ENCODE data around the gene TMEM234.

The TMEM234 gene

GRCh38 chr1:32241001-32241763 lies 19.0 kb upstream of the TMEM234 start:
- H3K36me3 ChIP-seq (ENCODE audit: control insufficient read depth in 1 of 2, insufficient read depth in 2 of 2, low read depth in 1 of 2, low read length in 2 of 2), result peaks cover 3% of the 10 kb centered on the region in 2 experiments
- no peaks in the 10 kb centered on the region for H3K27me3 ChIP-seq (ENCODE audit: control insufficient read depth in 1 of 2, insufficient read depth in 1 of 2, low read length in 2 of 2)
- H2BK12ac ChIP-seq (ENCODE audit: low read length in 2 of 2), result peak overlapping the region in 1 of 2 experiments; percentile 34
- no peaks in the 10 kb centered on the region for H3K9me3 ChIP-seq (ENCODE audit: control insufficient read depth, low read length)
- H4K8ac ChIP-seq (ENCODE audit: low read length), result peak overlapping the region; percentile 21
- H4K91ac ChIP-seq (ENCODE audit: low read length), result peak overlapping the region; percentile 23
- peak; percentile 82 for DNase-seq
- no peak overlapping the region for H3K27ac ChIP-seq (ENCODE audit: low read length, poor library complexity, severe bottlenecking)
- peak overlapping the region; percentile 52 to 77 for H3K4ac ChIP-seq (ENCODE audit: low read depth in 1 of 2, low read length in 2 of 2)
- H2BK5ac ChIP-seq (ENCODE audit: low read depth, low read length, poor library complexity, severe bottlenecking), result no peak overlapping the region
- no peaks in the 10 kb centered on the region for H3K79me1 ChIP-seq (replicated peaks; ENCODE audit: low read length, poor library complexity, severe bottlenecking)
- peak overlapping the region in 1 of 2 experiments; percentile 26 for H3K14ac ChIP-seq (ENCODE audit: low read length in 2 of 2)
- peak overlapping the region; percentile 19 for H2BK120ac ChIP-seq (ENCODE audit: low read depth, low read length)
- under 1% methylated on average over 47 of the region's 55 CpGs for WGBS
- peaks cover 22% of the 10 kb centered on the region for H3K4me1 ChIP-seq (ENCODE audit: control insufficient read depth, insufficient read depth, low read depth, low read length)
- peak overlapping the region; percentile 66 for H2AFZ ChIP-seq (ENCODE audit: low read depth, low read length)
- H3K4me3 ChIP-seq (ENCODE audit: insufficient read depth in 1 of 2, low read depth in 1 of 2, low read length in 2 of 2), result peak overlapping the region; percentile 59 to 93
- H3K9ac ChIP-seq (ENCODE audit: low read length), result peak overlapping the region; percentile 90
- peak overlapping the region; percentile 26 to 73 for H3K18ac ChIP-seq (ENCODE audit: low read depth in 1 of 2, low read length in 2 of 2)
- H2BK15ac ChIP-seq (ENCODE audit: low read depth, poor library complexity, severe bottlenecking), result no peak overlapping the region
- H2AK5ac ChIP-seq (ENCODE audit: low read length, severe bottlenecking), result no peak overlapping the region
- peak overlapping the region; percentile 81 for H3K4me2 ChIP-seq (ENCODE audit: low read length, poor library complexity, severe bottlenecking)
- H3K23ac ChIP-seq (ENCODE audit: low read length in 2 of 2), result peak overlapping the region in 1 of 2 experiments; percentile 47

GRCh38 chr1:32240140-32240951 lies 18.2 kb upstream of the TMEM234 start:
- Histone ChIP-seq H4K91ac (ENCODE audit: low read length) (peak overlapping the region; percentile 0), H2BK120ac (ENCODE audit: low read depth, low read length) (peak overlapping the region; percentile 19), H4K8ac (ENCODE audit: low read length) (peak overlapping the region; percentile 41), H3K9me3 (ENCODE audit: control insufficient read depth, low read length) (no peaks in the 10 kb centered on the region), H2BK15ac (ENCODE audit: low read depth, poor library complexity, severe bottlenecking) (peak overlapping the region; percentile 60), H3K4ac (ENCODE audit: low read depth in 1 of 2, low read length in 2 of 2) (peak overlapping the region; percentile 52 to 77), H2BK12ac (ENCODE audit: low read length in 2 of 2) (peak overlapping the region in 1 of 2 experiments; percentile 71), H2AK5ac (ENCODE audit: low read length, severe bottlenecking) (no peak overlapping the region), H3K4me1 (ENCODE audit: control insufficient read depth, insufficient read depth, low read depth, low read length) (peaks cover 22% of the 10 kb centered on the region), H3K14ac (ENCODE audit: low read length in 2 of 2) (peak overlapping the region in 1 of 2 experiments; percentile 62), H3K18ac (ENCODE audit: low read depth in 1 of 2, low read length in 2 of 2) (peak overlapping the region; percentile 26 to 83), H3K27me3 (ENCODE audit: control insufficient read depth in 1 of 2, insufficient read depth in 1 of 2, low read length in 2 of 2) (no peaks in the 10 kb centered on the region), H3K4me3 (ENCODE audit: insufficient read depth in 1 of 2, low read depth in 1 of 2, low read length in 2 of 2) (peak overlapping the region; percentile 59 to 93), H2BK5ac (ENCODE audit: low read depth, low read length, poor library complexity, severe bottlenecking) (no peak overlapping the region), H3K36me3 (ENCODE audit: control insufficient read depth in 1 of 2, insufficient read depth in 2 of 2, low read depth in 1 of 2, low read length in 2 of 2) (peaks cover 3 to 6% of the 10 kb centered on the region in 2 experiments), H3K4me2 (ENCODE audit: low read length, poor library complexity, severe bottlenecking) (peak overlapping the region; percentile 81), H3K9ac (ENCODE audit: low read length) (peak overlapping the region; percentile 90), H3K27ac (ENCODE audit: low read length, poor library complexity, severe bottlenecking) (no peak overlapping the region), H2AFZ (ENCODE audit: low read depth, low read length) (peak overlapping the region; percentile 66), H3K79me1 (replicated peaks; ENCODE audit: low read length, poor library complexity, severe bottlenecking) (no peaks in the 10 kb centered on the region), H3K23ac (ENCODE audit: low read length in 2 of 2) (peak overlapping the region in 1 of 2 experiments; percentile 96)
- 2% methylated on average over 61 of the region's 62 CpGs for WGBS
- DNase-seq, result peak; percentile 68

GRCh38 chr1:32239790-32240139 lies 17.6 kb upstream of the TMEM234 start:
- Histone ChIP-seq H2BK12ac (ENCODE audit: low read length in 2 of 2) (peak overlapping the region in 1 of 2 experiments; percentile 71), H3K23ac (ENCODE audit: low read length in 2 of 2) (peak overlapping the region in 1 of 2 experiments; percentile 96), H3K4me3 (ENCODE audit: insufficient read depth in 1 of 2, low read depth in 1 of 2, low read length in 2 of 2) (peak overlapping the region; percentile 59 to 93), H3K27me3 (ENCODE audit: control insufficient read depth in 1 of 2, insufficient read depth in 1 of 2, low read length in 2 of 2) (no peaks in the 10 kb centered on the region), H3K27ac (ENCODE audit: low read length, poor library complexity, severe bottlenecking) (no peak overlapping the region), H3K9ac (ENCODE audit: low read length) (peak overlapping the region; percentile 90), H3K4me1 (ENCODE audit: control insufficient read depth, insufficient read depth, low read depth, low read length) (peaks cover 22% of the 10 kb centered on the region), H2BK120ac (ENCODE audit: low read depth, low read length) (no peak overlapping the region), H3K4ac (ENCODE audit: low read depth in 1 of 2, low read length in 2 of 2) (peak overlapping the region; percentile 42 to 68), H4K91ac (ENCODE audit: low read length) (peak overlapping the region; percentile 0), H2BK15ac (ENCODE audit: low read depth, poor library complexity, severe bottlenecking) (peak overlapping the region; percentile 60), H2AK5ac (ENCODE audit: low read length, severe bottlenecking) (no peak overlapping the region), H3K9me3 (ENCODE audit: control insufficient read depth, low read length) (no peaks in the 10 kb centered on the region), H3K18ac (ENCODE audit: low read depth in 1 of 2, low read length in 2 of 2) (peak overlapping the region; percentile 6 to 83), H3K14ac (ENCODE audit: low read length in 2 of 2) (peak overlapping the region in 1 of 2 experiments; percentile 62), H2BK5ac (ENCODE audit: low read depth, low read length, poor library complexity, severe bottlenecking) (no peak overlapping the region), H3K79me1 (replicated peaks; ENCODE audit: low read length, poor library complexity, severe bottlenecking) (no peaks in the 10 kb centered on the region), H4K8ac (ENCODE audit: low read length) (peak overlapping the region; percentile 41), H2AFZ (ENCODE audit: low read depth, low read length) (peak overlapping the region; percentile 49), H3K4me2 (ENCODE audit: low read length, poor library complexity, severe bottlenecking) (peak overlapping the region; percentile 81), H3K36me3 (ENCODE audit: control insufficient read depth in 1 of 2, insufficient read depth in 2 of 2, low read depth in 1 of 2, low read length in 2 of 2) (peaks cover 5 to 12% of the 10 kb centered on the region in 2 experiments)
- no peak for DNase-seq
- WGBS, result 32% methylated on average over 19 of the region's 20 CpGs

GRCh38 chr1:32239337-32239736 lies 17.2 kb upstream of the TMEM234 start:
- Histone ChIP-seq H2BK120ac (ENCODE audit: low read depth, low read length) (no peak overlapping the region), H4K91ac (ENCODE audit: low read length) (no peak overlapping the region), H3K23ac (ENCODE audit: low read length in 2 of 2) (no peak overlapping the region), H3K79me1 (replicated peaks; ENCODE audit: low read length, poor library complexity, severe bottlenecking) (no peaks in the 10 kb centered on the region), H3K4me1 (ENCODE audit: control insufficient read depth, insufficient read depth, low read depth, low read length) (peaks cover 22% of the 10 kb centered on the region), H2BK5ac (ENCODE audit: low read depth, low read length, poor library complexity, severe bottlenecking) (no peak overlapping the region), H2BK15ac (ENCODE audit: low read depth, poor library complexity, severe bottlenecking) (no peak overlapping the region), H3K4me3 (ENCODE audit: insufficient read depth in 1 of 2, low read depth in 1 of 2, low read length in 2 of 2) (no peak overlapping the region), H3K27me3 (ENCODE audit: control insufficient read depth in 1 of 2, insufficient read depth in 1 of 2, low read length in 2 of 2) (no peaks in the 10 kb centered on the region), H2AFZ (ENCODE audit: low read depth, low read length) (no peak overlapping the region), H3K9me3 (ENCODE audit: control insufficient read depth, low read length) (no peaks in the 10 kb centered on the region), H3K18ac (ENCODE audit: low read depth in 1 of 2, low read length in 2 of 2) (no peak overlapping the region), H3K4ac (ENCODE audit: low read depth in 1 of 2, low read length in 2 of 2) (no peak overlapping the region), H2BK12ac (ENCODE audit: low read length in 2 of 2) (no peak overlapping the region), H2AK5ac (ENCODE audit: low read length, severe bottlenecking) (no peak overlapping the region), H4K8ac (ENCODE audit: low read length) (no peak overlapping the region), H3K27ac (ENCODE audit: low read length, poor library complexity, severe bottlenecking) (no peak overlapping the region), H3K14ac (ENCODE audit: low read length in 2 of 2) (no peak overlapping the region), H3K4me2 (ENCODE audit: low read length, poor library complexity, severe bottlenecking) (no peak overlapping the region), H3K9ac (ENCODE audit: low read length) (peak overlapping the region; percentile 11), H3K36me3 (ENCODE audit: control insufficient read depth in 1 of 2, insufficient read depth in 2 of 2, low read depth in 1 of 2, low read length in 2 of 2) (peaks cover 10 to 16% of the 10 kb centered on the region in 2 experiments)
- WGBS, result 63% methylated on average over 3 of the region's 4 CpGs
- DNase-seq, result no peak

All from mesenchymal stem cell (in vitro differentiated cells and primary cell).